Measurements from ENCODE around the gene BEND2.
A peak's percentile ranks its signal among the peaks of the same experiment; 100 is the strongest.
"Not testable (repeated sequence)": the region's sequence is repeated elsewhere in the genome, so short reads cannot be mapped to it uniquely, and the experiment has no call there.

Gene BEND2

DNA sequence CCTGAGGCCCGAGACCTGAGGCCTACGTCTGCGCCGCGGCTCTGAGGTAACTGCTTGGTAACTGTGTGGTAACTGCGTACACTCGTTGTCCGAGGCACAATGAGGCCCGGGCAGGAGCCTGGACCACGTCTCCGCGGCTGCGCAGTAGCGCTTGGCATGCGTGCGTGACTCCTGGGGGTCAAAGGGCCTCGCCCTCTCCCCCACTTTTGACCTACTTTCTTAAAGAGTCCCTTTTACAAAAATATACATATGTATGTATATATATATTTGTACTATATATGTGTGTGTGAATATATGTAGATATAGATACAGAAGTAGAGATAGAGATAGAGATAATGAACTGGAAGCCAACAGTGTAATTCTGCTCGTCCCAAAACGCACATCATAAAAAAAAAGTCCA lies at the start of gene BEND2:
TSS of gene BEND2 (minus strand) at position 101 of the 400 bp plus-strand sequence. CDS start 136 bp downstream, outside the sequence.
- no peak for DNase-seq

DNA sequence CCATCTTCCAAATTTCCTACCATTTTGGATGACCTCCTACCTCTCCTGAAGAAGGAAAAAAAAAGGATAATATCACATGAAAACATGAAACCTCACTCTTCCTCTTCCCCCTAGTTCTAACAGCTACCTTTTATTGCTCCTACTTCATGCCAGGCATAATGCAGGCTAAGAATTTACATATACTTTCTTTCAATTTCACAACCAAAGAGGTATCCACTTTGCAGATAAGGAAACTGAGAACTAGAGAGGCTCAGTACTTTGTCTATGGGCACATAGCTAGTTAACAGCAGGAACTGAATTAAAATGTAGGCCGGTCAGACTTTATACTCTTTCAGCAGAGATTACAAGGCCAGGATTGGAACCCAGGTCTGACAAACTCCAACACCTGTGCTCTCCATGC lies 34.4 kb upstream of the BEND2 start:
- DNase-seq = no peak

DNA sequence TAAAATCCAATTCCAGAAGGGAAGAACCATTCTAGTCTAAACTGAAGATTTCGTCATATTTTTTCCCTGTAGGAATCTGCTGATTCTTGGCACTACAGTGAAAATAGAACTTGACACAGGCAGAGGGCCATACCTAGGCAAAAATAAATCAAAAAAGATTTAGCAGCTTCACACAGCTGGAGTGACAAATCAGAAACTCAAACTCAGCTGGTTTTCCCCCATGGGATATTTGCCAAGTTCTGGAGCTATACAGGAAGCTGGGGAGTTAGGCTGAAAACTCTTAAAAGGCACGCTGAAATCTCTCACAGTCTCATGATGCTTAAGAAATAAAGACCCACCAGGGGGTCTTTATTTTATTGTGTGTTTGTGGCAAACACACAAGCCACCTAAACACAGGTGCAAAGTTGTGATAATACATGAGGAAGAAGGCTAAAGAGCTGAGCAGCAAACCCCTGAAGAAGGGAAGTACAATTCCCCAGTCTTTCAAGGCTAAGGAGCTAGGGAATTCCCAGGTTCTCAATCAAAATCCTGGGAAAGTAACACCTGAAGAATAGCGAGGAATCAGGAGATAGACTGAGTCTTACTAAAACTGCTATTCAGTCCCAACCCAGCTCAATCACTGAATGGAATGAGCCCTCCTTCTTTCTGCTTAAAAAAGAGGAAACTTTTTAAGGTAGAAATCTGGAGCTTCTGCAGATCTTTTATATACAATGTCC lies 32.1 kb upstream of the BEND2 start:
- DNase-seq = no peak

DNA sequence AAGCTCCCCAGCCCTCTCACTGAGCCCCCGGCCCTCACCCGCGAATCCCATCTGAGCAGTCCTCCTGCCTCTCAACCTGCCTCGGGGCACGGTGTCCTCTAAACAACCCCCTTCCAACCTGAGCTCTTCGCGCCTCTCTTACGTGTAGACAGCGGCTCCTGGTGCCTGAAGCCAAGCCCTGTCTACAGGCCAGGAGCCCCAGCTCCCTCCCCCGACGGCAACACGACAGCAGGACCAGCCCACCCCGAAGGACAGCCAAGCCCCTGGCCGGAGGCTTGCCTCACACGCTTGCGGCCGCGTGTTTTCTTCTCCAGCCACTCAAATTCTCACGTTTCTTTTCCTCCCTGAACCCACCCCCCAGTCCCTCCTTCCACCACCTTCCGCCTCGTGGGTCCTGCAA lies 9.0 kb upstream of the BEND2 start:
- not testable (repeated sequence) for DNase-seq

DNA sequence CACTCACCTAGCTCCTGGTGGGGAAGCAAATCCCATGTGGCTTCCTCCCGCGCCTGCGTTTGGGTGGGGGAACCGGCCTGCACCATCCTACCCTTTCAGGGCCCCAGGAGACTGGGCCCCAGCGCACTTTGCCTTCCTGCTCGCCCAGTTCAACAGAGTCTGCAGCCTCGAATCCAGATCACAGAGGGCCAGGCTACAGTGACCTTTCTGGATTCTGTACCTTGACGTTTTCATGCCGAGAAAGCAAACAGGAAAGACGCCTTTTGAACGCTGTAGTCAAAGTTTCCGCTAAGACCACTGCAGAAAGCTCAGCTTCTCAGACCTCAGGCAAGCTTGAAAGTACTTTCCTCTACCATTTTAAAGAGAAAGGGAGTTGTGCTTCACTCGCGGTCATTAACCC lies 7.4 kb upstream of the BEND2 start:
- no peak for DNase-seq

DNA sequence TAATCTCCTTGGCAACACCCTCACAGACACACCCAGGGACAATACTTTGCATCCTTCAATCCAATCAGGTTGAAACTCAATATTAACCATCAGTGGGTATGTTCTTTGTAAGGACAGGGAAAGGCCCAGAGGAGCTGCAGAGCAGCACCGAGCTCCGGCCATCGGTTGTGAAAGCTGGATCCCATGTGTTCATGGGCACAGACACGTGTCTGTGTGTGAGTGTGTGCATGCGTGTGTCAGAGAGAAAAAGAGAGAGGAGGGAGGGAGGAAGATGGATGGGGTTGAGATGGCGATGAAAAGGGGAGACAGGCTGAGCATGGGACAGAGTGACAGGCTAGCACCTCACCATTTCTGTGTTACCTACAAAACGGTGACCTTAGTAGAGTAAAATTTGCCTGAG lies 6.8 kb upstream of the BEND2 start:
- DNase-seq = no peak

DNA sequence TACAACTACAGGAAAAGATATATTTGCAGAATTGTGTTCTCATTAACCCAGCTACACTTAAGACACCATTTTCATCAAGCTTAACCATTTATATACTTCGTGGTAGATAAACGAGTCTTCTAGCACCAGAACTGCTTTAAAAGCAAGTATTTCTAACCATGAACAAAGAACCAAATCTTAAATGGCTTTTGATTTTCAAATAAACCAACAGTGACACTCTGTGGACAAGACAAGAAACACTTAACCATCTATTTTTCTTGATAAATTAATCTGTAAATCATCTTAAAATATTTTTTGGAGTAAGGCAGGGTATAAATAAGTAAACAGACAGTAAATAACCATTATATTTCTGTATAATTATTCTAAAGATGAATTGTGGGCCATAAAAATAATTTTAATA lies 10.2 kb downstream of the BEND2 start:
- DNase-seq = peak; percentile 2

DNA sequence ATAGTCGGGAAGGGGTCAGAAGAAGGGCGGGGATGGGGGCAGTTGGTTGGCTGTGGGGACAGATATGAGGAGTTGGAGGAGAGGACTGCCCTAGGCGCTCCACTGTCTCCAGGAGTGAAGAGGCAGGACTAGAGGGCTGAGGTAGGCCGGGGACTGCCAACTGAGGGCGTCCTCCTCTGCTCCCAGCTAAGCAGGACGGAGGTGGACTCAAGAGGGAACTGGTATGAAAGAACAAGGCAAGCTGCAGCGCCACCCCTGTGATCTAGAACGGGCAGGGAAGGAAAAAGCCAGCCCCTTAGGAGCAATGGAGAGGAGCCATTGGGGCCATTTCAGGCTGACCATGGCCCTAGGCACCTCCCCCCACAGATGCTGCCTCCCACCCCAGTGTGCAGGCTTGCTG lies 14.0 kb downstream of the BEND2 start:
- no peak for DNase-seq

DNA sequence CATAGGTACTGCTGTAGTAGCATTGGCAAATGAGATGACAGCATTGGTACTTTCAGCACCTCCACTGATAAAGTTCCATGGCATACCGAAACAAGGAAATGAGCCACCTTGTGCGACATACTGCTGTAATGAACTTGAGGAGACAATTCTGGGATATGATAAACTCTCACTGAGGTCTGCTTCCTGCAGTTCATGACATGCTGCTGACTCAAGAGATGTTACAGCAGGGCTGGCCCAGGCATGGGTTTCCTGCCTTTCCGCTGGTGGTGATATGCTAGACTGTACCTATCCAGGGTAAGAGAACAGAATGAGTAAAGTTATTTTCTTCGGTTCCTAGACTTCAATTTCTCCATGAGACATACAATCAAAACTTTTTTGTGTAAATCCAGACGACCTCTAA lies 17.1 kb downstream of the BEND2 start:
- no peak for DNase-seq

DNA sequence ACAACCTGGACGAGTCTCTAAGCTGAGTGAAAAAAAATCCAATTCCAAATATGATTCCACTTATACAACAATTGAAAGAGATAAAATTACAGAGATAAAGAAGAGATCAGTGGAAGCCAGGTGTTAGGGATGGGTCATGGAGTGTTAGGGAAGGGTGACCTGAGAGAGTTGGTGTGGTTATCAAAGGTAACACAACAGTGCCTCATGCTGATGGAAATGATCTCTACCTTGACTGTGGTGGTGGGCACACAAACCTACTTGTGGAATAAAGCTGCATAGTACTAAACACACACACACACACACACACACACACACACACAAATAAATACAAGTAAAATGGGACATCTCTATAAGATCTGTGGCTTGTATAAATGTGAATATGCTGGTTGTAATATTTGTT lies 26.0 kb downstream of the BEND2 start:
- DNase-seq = peak; percentile 18

DNA sequence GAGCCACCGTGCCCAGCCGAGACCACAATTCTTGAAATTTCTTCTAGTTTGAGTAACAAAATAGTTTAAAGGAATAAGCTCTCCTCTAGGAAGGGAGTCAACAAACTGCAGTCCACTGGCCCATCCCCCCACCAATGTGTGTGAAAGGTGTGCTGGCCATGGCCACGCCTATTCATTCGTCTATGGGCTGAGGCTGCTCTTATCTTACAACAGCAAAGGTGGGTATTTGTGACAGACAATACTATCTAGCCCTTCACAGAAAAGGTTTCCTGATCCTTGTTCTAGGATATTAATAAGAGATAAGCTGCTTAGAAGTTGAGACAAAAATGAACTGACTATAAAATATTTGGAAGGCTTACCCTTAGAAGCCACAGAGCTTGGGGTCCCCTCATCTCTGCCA lies 41.2 kb downstream of the BEND2 start:
- no peak for DNase-seq

DNA sequence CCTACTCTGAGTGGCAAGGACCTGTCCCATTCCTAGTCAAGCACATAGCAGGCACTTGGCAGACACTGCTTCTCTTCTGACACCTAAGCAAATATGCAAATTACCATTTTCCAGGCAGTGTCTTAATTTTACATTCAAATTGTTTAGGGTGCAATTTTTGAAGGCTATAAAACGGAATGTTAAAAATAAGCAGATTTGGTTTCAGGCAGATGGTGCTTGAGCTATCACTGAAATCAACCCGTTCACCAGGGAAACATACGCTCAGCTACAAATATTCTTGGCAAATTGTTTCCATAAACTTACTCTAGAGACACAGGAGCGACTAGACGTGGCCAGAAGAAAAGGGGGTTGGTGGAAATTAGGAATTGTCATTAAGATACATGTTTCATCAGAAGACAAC lies 45.7 kb downstream of the BEND2 start:
- DNase-seq = no peak

DNA sequence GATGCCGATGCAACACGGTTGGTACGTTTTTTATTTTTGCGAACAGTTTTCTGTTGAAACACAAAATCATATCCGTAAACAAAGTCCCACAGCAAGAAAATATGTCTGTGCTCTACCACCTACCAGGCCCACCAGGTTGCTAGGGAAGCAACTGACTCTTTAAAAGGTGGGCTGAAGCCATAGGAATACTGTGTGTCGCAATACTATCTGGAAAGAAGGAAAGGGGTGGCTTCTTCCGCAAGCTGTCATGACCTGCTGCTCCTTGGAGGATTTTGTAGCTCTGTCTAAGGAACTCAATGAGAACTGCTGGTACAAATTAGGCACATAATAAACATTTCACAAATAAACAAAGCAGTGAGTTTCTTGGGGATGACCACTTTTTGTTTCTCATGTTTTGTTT lies 46.5 kb downstream of the BEND2 start:
- DNase-seq = no peak

DNA sequence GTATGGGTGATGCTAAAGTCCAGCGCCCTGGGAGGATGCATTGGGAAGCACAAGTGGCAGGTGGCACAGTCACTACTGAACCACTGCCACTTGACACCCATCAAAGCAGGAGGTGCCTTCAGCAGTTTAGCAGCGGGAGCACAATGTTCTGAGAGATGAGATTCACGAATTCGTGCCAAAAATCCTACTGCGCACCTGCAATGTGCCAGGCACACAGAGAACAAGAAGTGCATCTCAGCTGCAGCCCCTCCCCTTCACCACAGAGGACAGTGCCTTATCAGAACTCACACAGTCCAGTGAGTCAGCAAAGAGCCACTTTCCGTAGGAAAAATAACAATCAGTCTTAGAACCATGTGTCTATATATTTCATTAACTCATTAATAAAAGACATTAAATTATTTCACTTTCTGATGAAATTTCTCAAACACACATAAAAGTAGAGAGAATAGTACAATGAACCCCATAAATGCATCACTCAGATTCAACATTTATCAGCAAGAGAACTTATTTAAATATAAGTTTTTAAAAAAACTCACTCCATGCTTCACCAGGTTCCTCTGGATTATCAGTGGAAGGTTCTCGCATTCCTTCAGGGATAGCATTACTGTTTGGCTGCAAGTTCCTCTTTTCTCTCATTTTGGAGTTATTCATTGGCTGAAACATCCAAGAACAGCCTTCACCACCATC lies 47.0 kb downstream of the BEND2 start:
- peak; percentile 75 for DNase-seq

DNA sequence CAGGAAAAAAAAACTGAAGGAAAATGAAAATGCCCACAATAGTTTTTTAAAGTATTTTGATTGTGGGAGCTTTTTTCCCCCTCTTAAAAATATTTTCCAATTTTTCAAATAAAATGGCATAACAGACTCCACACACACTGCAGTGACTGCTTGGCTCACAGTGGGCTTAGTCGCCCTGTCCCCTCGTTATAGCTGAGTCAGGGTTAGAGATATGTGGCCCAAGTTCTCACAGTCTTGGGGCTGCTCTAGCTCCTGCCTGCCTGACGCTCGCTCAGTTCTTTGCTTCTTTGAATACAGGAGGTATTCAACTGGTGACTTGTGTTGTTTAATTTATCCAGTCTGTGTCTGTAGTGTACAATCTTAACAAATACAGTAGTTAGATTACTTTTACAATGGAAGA lies 47.7 kb downstream of the BEND2 start:
- DNase-seq = no peak

DNA sequence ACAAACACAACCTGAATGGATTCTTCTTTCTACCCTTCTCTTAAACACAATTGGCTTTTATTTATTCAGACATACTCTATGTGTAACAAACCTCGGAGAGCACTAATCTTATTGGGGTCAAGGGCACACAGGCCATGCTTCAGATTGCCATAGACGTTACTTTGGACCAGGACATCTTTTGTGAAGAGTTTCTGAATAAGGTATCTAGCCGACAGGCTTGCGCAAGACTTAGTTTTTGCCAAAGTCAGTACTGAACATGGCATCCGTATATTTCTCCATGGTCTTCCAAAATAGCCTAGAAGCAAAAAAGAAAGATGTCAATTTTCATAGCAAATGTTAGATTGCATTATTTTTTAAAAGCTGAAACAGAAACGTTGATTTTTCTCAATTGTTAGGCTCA lies 49.8 kb downstream of the BEND2 start:
- DNase-seq = no peak

DNA sequence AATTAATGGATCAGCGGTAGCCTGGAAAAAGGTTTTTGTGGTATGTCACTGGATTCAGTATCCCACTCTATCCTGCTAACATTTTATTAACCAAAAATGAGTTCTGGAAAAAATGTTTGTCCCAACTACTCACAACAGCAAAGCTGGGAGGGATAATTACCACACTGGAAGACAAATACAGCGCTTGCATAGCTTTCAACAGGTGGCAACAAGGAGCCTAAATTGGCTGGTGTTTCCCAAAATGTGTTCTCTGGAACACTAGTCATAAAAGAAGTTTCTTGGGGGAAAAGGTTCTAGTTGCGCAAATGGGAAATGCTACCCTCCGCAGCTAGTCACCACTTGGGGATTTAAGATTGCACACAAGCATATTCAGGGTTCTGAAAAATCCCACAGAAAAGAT lies 54.6 kb downstream of the BEND2 start:
- DNase-seq = no peak

DNA sequence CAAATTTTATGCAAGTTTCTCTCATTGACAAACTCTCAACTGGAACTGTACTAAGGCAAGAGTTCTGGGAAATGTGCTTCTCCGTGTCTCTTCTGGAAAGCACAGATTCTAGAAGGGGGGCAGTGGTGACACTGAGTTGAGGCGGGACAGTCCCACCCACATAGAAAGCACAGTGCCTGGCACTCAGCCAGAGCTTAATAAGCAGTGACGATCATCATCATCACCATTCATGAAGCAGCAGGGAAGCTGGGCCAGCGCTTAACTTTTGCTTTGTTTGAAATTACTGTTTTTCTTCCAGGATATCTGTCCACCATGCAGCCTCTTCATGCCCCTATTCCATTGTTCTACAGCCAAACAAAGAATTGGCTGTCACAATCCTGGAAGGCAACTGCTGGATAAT lies 60.3 kb downstream of the BEND2 start:
- no peak for DNase-seq

DNA sequence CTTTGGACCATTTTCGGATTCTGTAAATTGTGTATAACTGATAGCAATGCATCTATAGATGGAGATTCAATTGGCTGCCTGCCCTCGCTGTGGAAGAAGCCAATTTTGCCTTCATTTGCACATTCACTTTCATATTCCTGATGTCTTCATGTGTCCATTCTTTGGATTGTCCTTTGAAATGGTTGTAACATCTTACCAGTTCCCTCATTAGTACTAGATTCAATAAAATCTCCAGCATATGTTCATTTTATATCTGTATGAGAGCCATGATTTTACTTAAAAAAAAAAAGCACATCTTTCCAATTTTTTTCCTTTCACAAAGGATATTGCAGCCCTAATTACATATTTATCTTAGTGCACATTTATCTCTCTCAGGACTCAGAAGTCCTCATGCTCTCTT lies 61.7 kb downstream of the BEND2 start:
- no peak for DNase-seq

DNA sequence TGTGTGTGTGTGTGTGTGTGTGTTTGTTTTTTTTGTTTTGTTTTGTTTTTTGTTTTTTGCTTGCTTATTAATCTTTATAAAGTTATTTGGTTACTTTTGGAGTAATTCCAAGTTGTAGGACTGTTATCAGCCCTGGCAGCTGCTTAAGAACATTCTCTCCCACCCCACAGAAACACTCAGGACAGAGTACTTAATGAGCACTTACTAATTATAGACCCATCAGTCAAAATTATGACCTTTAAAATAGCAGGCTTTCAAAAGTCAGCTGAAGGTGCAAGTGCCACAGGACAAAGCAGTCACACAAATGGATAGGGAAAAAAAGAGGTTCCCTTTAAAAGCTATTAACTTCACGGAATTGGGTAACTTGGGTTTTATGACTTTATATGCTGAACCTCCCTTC lies 69.0 kb downstream of the BEND2 start:
- no peak for DNase-seq

DNA sequence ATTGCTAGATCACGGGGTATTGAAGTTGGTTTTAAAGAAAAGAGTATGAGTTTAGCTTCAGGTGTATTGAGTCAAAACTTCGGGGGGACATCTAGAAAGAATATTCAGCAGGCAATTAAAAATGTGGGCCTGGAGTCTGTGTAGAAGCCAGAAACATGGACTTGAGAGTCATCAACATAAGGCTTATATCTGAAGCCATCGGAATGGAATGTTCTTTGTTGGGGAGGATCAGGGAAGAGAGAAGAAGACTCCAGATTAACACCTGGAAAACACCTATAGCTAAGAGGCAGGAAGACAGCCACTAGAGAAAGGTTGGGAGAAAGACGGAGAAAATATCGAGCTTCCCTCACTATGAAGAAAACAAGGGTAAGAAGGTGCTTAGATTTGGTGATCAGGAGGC lies 69.5 kb downstream of the BEND2 start:
- DNase-seq = no peak

DNA sequence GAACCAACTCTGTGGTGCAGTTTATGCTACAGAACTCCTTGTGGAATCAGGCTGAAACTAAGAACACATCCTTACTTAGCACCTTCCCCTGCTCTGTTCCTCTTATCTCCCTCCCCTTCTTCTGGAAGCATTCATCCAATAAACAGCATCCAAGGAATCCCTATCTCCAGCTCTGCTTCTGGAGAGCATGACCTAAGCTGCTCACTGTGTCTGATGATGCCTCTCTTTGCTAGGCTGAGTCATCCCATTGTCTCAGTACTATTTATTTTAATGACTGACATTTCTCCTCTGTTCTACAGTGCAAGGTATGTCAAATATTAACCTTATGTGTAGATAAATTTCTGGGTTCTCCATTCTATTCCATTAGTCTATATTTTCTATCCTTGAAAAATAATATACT lies 71.2 kb downstream of the BEND2 start:
- DNase-seq = no peak

DNA sequence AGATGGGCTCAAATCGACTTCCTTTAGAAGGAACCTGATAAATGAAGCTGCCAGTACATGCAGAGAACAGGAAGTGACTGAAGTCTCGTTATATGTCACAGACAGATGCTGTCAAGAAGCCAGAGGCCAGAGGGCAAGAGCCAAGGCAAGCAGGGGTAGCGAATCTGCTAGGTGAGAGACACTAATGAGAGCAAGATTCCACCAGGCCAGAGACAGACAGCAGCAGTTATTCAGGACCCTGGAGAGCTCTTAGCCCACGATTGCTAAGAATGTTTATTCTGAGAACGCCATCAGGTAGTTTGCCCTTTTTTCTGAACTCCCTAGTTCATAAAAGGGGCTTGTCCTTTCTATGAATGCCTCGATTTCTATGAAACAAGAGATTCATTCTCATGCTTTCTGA lies 73.7 kb downstream of the BEND2 start:
- DNase-seq = no peak

DNA sequence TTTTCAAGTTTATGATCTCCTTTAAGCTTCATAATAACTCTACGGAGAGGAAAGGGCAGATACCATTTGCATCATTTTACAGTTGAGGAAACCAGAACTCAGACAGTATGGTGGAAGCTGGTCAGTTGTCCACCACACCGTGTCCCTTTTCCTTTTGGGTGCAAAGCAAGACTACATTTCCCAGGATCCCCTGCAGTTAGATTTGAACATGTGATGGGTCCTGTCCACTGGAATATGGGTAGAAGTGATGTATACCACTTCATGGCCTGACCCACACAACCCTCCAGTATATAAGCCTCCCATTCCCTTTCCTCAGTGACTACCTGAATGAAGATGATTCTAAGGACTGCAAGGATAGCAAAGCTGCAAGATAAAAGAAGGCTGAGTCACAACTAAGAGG lies 74.7 kb downstream of the BEND2 start:
- DNase-seq = no peak

DNA sequence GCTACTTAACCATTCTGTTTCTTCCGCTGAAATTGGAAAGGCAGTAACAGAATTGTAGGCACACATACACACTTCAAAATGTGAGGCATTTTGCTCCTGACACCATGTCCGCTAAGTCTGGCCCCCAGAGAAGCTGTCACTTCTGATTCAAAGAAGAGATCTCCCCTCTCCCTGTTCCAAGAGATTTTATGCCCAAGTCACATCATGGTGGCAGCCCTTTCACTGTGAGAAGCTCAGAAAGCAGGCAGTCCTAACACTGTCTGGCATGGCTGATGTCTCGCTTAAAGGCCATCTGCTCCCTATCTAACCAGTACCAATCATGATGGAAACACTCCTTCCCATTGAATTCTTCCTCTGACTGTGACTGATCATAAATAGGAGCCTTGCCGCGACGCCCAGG lies 83.9 kb downstream of the BEND2 start:
- no peak for DNase-seq

Data from NCI-H1092 (cell line).